NCI-H774 (cell line): ENCODE data around the gene ACMSD.
"Not testable (repeated sequence)": the region's sequence is repeated elsewhere in the genome, so short reads cannot be mapped to it uniquely, and the experiment has no call there.

Experiments used
- DNase-seq: peaks from one replicate; lab custom pipeline; 2025; lab: John Stamatoyannopoulos, UW

The ACMSD gene

DNA sequence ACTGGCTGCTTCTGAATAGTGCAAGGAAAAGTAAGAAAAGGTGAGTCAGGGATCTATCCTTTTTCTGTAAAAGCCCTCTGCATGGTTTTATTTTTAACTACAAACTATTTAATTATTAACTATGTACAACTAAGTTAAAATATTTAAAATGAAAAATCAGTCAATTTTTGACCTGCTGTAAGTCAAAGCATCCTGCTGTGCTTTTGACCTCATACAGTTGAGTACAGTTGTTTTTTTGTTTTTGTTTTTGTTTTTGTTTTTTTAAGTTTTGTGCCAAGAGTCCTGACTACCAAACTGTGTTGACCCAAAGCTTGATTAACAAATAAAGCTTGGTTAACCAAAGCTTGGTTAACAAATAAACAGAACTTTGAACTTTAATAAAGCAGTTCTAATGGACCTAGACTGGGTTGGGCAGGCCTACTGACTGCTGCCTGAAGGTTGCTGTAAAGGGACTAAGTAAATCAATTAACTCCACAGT is at the start of gene ACMSD:
TSS of gene ACMSD (plus strand) at position 474 of the 478 bp plus-strand sequence. CDS start 67 bp downstream, outside the sequence.
- DNase-seq = no peak

DNA sequence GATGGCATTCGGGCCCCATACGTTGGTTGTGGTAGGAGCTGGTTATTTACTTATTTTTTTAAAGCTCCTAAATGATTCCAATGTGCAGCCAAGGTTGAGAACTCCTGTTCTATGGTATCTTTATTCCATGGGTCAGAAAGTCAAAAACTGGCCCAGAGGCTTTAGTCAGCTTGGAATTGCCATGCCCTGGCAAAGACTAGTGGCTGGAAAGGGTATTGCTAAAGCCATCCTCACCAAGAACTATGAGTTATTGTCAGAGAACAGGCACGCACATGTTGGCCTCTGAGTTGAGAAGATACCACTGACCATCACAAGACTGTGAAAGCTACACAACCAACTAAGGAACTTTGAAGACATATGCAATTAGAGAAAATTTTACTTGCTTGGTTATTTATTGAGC is 47.9 kb upstream of the ACMSD start:
- no peak for DNase-seq

DNA sequence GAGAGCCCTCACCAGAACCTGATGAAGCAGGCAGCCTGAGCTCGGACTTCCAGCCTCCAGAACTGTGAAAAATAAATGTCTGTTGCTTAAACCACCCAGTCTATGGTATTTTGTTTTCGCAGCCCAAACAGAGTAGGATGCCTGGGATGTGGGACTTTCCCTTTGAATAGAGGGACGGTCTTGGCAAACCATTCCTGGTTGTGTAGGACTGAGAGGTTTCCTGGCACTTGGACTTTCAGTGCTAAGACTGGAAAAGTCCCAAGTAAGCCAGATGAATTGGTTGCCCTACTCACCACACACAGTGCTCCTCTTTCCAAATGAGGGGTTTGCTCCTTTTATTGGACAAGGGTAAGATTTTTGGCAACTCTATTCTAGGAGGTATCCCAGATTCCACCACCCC is 46.8 kb upstream of the ACMSD start:
- DNase-seq = no peak

DNA sequence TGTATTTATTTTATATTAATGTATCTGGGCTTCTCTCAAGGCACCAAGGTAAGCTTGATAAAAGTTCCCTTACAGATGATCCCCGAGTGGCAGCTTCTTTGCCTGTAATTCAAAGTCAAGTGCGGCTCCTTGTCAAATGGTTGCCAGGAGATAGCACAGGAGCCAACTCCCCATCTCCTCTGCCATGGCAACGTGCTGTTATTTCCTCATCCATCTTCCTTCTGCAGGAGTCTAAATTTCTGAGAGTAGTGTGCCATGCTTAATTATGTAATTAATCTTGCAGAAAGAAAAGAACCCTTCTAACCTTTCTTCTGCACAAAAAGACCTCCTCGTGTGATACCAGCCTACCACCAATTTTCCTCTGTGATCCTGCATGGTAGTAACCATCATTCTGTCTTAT is 46.2 kb upstream of the ACMSD start:
- DNase-seq = peak; percentile 17

DNA sequence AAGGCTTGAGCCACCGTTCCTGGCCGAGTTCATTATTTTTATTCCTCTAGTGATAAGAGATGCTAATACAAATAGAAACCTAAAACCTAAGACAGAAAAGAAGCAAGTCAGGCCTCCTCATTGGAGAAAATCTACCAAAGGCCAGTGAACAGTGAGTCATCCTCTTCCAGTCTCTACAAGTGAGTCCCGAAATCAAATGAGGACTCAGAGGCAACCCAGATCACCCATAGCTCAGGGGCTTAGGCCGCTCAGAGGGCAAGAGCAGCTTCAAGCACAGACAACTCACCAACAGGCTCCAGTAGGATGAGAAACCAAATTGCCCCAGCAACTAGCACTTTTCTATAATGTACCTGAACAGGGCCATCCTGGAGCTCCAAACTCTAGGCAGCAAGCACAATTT is 42.7 kb upstream of the ACMSD start:
- DNase-seq = no peak

DNA sequence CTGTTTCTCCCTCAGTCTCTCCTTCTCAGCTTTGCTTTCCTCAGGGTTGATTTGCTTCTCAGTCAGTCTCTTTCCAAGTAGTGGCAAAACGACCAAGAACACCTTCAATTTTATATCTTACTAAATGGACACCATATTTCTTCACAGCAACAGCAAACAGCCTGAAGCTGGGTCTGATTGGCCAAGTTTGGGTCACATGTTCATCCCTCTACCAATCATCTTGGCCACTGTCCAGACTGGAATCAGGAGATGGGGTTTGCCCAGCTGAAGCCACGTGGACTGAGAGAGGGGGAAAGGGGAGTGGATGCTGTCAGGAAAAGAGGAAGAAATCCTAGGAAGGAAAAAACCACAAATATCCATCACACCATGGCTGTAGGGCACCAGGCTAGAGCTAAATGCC is 42.0 kb upstream of the ACMSD start:
- DNase-seq = no peak

DNA sequence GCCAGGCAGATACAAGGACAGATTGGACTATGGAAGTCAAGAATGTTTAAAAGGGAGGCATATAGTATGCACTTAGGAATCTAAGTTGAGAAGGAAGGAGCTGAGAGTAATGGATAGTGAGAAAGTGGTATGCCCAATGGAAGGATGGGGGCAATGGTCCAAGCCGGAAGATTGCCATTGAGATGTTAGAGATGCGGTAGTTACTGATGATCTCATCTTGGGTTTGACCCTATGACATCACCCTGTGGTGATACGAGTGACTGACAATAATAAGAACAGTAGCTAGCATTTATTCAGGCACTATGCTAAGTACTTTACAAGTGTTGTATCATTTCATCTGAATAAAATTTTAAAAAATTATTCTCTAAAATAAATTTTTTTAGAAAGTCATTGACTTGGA is 38.5 kb upstream of the ACMSD start:
- DNase-seq = no peak

DNA sequence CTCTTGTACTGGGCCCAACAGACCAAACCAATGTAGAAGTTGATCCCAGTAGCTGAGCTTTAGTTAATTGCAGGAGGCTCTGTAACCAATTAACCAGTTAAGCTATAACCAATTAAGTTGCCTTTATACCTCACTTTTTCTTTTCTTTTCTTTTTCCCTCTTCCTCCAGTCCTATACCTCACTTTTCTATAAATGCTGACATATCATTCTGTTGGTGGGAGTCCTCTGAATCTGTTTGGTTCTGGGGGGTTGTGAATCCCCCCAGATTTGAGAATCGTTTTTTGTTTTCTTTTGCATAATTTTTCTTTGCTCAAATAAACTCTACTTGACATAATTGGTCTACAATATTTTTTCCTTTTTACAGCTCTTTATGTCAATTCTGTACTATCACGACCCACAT is 38.1 kb upstream of the ACMSD start:
- DNase-seq = no peak

DNA sequence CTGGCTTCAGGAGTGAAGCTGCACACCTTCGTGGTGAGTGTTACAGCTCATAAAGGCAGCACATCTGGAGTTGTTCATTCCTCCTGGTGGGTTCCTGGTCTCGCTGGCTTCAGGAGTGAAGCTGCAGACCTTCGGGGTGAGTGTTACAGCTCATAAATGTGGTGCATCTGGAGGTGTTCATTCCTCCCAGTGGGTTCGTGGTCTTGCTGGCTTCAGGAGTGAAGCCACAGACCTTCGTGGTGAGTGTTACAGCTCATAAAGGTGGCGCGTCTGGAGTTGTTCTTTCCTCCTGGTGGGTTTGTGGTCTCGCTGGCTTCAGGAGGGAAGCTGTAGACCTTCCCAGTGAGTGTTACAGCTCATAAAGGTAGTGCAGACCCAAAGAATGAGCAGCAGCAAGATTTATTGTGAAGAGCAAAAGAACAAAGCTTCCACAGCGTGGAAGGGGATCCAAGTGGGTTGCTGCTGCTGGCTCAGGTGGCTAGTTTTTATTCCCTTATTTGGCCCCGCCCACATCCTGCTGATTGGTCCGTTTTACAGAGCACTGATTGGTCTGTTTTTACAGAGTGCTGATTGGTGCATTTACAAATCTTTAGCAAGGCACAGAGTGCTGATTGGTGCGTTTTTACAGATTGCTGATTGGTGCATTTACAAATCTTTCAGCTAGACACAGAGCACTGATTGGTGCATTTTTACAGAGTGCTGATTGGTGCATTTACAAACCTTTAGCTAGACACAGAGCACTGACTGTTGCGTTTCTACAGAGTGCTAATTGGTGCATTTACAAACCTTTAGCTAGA is 34.6 kb upstream of the ACMSD start:
- not testable (repeated sequence) for DNase-seq

DNA sequence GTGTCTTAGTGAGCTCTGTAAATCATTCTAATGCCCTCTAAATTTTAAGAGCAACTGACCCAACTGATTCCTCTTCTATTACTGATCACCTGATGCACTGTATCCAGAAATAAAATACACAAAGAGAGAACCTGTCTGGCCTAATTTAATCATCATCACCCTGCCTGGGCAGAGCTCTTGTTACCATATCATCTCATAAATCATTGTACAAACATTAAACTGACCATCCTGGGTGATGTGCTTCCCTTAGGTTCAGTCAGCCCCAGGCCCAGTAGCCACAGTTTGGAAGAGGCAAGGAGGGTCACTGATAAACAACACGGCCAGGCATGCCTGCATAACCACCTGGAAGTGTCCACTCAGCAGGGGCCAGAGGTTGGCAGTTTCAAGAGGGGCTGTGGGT is 22.7 kb upstream of the ACMSD start:
- DNase-seq = no peak

DNA sequence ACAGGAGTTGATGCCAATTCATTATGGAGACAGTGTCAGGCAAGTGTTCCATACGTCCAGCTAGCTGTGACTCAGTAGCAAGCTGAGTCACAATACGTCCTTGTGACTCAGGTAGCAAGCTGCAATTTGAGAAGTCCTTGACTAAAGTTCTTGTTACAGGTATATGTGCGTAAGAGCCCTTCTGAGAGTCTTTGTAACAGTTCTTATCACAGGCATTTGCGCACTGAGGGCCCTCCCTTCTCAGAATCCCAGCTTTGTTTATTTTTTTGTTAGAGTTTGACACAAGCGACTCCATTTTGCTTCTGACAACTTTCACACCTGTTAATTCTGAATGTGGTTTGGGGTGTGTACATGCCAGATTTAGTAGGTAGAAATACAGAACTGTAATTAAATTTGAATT is 20.1 kb upstream of the ACMSD start:
- no peak for DNase-seq

DNA sequence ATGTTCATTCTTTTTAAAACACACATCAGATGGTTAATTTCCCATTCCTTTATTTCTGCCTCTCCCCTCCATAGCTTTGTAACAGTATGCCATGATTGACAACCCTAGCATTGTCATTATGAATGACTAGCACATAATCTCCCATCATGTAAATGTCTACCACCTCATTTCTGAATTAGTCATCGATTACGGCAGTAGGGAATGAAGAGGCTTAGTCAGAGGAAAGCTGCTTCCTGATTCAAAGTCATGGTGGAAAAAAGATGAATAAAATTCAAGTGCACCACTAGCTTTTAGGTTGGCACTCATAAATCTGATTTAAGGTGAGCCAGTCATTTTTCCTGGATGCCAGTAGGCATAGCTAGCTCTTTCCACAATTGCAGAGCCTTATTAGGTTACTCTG is 19.1 kb upstream of the ACMSD start:
- no peak for DNase-seq

DNA sequence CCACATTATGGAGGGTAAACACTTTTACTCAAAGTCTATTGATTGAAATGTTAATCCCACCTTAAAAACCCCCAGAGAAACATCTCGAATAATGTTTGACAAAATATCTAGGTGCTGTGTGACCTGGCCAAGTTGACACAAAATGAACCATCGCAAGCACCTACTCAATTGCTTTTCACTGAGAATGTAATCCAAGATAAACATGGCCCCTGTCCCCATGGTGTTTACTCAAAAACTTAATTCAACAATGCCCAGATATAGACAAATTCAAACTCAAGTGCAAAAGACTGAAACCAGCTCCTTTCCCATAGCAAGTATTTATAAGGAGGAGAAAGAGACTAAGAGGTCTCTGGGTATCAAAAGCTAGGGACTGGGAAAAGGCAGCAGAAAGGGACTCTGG is 15.0 kb upstream of the ACMSD start:
- DNase-seq = peak; percentile 14

DNA sequence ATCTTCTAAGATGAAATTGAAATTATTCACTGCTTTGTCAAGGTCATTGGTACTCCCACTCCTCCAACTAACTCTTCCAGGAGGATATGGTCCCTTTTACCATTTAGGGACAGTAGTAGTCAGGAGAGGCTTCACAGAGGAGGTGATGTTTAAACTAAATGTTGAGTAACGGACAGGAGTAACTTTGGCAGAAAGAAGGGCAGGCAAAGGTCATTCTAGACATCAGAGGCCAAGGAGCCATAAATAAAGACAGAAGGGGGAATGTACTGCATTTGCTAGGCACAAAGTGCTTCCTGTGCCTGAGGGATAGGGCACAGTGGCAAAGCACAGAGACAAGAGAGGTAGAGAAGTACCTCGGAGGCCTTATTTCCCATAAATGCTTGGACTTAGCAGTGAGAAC is 14.6 kb upstream of the ACMSD start:
- DNase-seq = no peak

DNA sequence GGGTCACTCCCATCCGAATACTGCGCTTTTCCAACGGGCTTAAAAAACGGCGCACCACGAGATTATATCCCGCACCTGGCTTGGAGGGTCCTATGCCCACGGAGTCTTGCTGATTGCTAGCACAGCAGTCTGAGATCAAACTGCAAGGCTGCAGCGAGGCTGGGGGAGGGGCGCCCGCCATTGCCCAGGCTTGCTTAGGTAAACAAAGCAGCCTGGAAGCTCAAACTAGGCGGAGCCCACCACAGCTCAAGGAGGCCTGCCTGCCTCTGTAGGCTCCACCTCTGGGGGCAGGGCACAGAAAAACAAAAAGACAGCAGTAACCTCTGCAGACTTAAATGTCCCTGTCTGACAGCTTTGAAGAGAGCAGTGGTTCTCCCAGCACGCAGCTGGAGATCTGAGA is 12.7 kb upstream of the ACMSD start:
- DNase-seq = not testable (repeated sequence)

DNA sequence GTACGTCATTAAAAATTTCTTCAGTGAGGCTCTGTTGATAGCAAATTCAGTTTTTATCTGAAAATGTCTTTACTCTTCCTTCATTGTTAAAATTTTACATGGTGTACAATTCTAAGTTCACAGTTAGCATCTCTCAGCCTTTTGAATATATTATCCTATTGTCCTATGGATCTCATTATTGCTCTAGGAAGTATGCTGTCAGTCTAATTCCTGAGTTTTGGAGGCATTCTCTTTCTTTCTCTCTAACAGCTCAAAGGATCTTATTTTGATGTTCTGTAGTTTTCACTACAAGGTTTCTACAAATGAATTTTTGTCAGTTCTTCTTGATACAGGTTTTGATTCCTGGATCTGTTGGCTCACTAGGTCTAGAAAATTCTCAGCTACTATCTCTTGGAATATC is 2.9 kb upstream of the ACMSD start:
- no peak for DNase-seq

DNA sequence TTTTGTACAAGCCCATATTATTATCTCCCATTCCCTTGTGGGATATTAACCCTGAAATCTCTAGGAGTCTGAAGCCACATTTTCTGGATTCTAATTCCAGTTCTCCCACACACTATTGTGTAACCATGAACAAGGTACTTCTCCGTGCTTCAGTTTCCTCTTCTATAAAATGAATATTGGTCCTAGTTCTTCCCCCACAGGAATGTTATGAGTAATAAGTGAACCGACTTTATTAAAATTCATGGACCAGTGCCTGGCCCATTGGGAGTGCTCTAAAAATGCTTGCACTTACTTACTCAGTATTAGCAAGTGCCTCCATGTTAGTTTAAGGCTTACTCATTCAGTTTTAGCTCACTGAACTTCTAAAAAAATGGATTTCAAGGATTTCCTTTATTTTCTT is 1.4 kb upstream of the ACMSD start:
- no peak for DNase-seq

DNA sequence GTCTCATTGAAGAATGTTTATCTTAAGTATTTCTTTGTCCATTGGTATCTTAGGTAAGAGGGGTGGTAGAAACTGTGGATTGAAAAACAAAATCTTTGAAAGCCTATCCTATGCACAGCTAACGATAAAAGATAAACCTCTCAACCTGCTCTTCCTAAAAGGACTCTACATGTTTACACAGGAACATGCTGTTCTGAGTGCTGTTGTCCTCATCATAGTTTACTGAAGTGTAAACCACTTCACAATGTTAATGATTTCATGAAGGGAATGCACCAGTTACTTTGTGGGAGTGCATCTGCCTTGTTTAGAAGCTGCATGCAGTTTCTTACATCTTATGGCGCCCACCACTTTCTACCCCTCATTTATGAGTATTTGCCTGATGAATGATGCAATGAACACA is 1.2 kb downstream of the ACMSD start:
- DNase-seq = peak; percentile 18

DNA sequence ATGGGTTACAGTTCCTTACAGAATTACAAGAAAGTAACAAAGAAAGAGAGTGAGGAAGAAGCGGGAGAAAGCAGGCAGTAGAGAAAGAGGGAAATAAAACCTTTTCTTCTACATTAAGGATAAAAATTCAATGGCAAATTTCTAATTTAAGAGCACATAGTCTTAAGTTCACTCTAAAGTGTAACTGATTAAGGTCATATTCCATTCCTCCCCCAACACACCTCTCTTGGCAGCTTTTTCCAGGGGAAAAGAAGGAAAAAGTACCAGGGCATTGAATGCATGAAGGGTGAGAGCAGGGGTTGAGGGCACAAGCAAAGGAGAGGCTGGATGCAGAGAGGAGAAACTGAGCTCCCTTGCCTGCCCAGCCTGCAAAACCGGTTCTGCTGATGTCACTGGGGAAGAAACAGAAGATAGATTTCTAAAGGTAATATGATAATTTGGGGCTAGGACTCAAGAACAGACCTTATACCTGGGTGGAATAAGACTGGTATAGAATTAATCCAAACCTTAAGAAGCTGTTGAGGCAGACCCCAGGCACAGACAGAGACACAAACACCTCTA is 4.6 kb downstream of the ACMSD start:
- DNase-seq = no peak

DNA sequence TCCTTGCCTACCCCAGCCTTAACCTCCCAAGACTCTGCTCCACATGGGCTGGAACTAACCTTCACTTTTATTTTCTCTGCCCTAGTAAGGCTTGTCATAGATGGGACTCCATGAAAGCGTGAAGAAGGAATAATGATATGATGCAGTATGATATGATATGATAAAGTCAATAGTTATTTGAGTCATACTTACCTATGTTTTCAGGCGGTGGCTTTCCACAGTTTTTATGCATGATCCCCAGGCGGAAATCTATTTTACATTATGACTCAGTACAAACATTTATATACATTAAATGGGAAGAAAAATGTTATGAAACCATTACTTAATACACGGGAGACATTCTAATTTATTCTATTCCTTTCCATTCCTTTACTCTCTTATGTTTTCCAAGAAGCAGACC is 5.6 kb downstream of the ACMSD start:
- DNase-seq = no peak

DNA sequence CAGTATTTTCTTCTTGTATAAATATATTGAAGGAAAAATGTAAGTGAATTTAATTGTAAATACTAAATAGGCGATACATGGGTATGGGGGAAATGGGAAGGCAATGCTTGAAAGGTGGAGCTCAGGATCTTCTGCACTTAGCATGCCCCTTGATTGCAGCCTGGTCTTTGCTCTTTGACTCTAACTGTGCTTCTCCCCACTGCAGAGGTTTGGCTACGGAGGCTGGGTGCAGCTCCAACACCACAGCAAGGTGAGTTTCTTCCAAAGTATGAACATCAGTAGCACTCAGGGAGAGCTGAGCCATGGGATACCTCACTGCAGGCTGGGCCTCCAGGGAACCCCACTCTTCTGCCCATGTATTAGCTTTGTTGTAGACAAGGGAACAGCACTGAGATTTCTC is 6.6 kb downstream of the ACMSD start:
- DNase-seq = no peak

DNA sequence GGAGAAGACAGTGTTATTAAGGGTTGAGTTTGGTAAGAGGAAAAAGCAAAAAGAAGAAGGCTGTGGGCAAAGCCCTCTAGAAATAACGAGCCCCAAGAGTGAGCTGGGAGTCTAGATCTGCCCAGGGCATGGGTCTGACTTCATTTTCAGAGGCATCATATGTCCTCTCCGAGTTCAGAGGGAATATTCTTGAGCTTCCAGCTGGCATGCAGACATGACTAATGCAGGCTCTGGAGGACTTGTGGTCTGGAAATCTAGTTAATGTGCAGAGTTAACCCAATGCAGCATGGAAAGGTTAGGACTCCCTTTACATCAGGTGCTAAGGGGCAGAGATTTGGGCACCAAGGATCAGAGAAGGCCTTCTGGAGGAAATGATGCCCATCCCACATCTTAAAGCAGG is 7.3 kb downstream of the ACMSD start:
- no peak for DNase-seq

DNA sequence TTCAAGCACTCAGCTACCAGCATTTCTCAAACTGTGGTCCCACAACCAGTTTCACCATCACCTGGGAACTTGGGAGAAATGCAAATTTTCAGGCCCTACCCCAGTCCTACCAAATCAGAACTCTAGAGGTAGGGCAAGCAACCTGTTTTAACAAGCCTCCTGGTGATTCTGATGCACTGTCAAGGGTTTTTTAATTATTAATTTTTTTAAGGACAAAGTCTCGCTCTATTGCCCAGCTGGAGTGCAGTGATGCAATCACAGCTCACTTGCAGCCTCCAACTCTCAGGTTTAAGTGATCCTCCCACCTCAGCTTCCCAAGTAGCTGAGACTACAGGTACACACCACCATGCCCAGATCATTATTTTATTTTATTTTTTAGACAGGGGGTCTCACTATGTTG is 7.8 kb downstream of the ACMSD start:
- no peak for DNase-seq

DNA sequence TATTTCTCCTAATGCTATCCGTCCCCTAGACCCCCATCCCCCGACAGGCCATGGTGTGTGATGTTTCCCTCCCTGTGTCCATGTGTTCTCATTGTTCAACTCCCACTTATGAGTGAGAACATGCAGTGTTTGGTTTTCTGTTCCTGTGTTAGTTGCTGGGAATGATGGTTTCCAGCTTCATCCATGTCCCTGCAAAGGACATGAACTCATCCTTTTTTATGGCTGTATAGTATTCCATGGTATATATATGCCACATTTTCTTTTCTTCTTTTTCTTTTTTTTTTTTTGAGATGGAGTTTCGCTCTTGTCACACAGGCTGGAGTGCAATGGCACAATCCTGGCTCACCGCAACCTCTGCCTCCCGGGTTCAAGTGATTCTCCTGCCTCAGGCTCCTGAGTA is 9.2 kb downstream of the ACMSD start:
- DNase-seq = not testable (repeated sequence)
